Testis (tissue), 3 donors: ENCODE results near the gene LMBRD2. TPM values are rescaled to one million over a fixed set of nuclear protein-coding genes. Genes with fewer than 3 reads are reported as not detected.

Source experiments
- DNase-seq: peaks from one replicate; pipeline ENCODE4 v3.0.0-alpha.2; 2019
- H3K27ac ChIP-seq, 2 donors: fragments of 200-600 bp; sonication (generic); one replicate each; pipeline ENCODE4 v1.5.1; 2019
- H3K27me3 ChIP-seq: fragments of 200-600 bp; sonication (generic); one replicate; pipeline ENCODE4 v1.5.1; 2019
- H3K36me3 ChIP-seq: fragments of 200-600 bp; sonication (generic); one replicate; pipeline ENCODE4 v1.5.1; 2017; ENCODE audit warnings: low read depth; ENCODE audit errors: missing control alignments
- H3K4me1 ChIP-seq: fragments of 200-600 bp; sonication (generic); one replicate; pipeline ENCODE4 v1.5.1; 2019
- H3K4me3 ChIP-seq, 2 donors: fragments of 200-600 bp; sonication (generic); one replicate each; pipeline ENCODE4 v1.5.1; 2017 to 2019
- H3K9me3 ChIP-seq: fragments of 200-600 bp; sonication (generic); one replicate; pipeline ENCODE4 v1.5.1; 2017
- CTCF ChIP-seq, 3 experiments: fragments of 450-650 bp in 2 of 3; fragments of 200-600 bp in 1 of 3; sonication (generic) in 1 of 3; IDR thresholded peaks; one replicate each; pipeline ENCODE4 v1.5.1; 2016 to 2019; ENCODE audit warnings: antibody characterized with exemption in 3 of 3, mild to moderate bottlenecking in 2 of 3, moderate library complexity in 1 of 3
- POLR2A ChIP-seq: fragments of 450-650 bp; IDR thresholded peaks from one replicate; pipeline ENCODE4 v1.6.1; 2017; ENCODE audit warnings: antibody characterized with exemption, mild to moderate bottlenecking, moderate library complexity
- WGBS, 2 donors: methylation state at CpG; one replicate each; pipeline ENCODE4 v1.1.5; 2018; 5-methylcytosine and 5-hydroxymethylcytosine counted together
- intact Hi-C: fragments of 100-400 bp; cut with DNase I; formaldehyde crosslinking; loops from one replicate; pipeline ENCODE4 v1.15.1; 2023; ENCODE audit warnings: low total_unique reads
- polyA plus RNA-seq: library from polyadenylated mRNA; stranded (reverse); fragments of 350-450 nt; fragmentation: Illumina TruSeq; extraction: RNeasy Lipid Tissue Mini Kit (QIAGEN cat#74804); gene quantifications from one replicate; pipeline ENCODE4 v1.2.3, GENCODE V29; 2014; ENCODE audit warnings: low read depth, low replicate concordance; ENCODE audit not compliant: insufficient read depth
- total RNA-seq, 2 donors: library from RNA; depleted of rRNA; stranded (reverse); fragments of >200 nt; gene quantifications; one replicate each; pipeline ENCODE4 v1.2.3, GENCODE V29; 2016

The LMBRD2 gene
- total and polyA plus RNA-seq, 3 donors from 2014 or later, result 6.3 to 24.4 (median 8.2) TPM

- Histone ChIP-seq H3K36me3 (no peaks in the 10 kb centered on the region), H3K27me3 (no peaks in the 10 kb centered on the region), H3K4me3 (no peak overlapping the region), H3K9me3 (no peaks in the 10 kb centered on the region), H3K4me1 (no peaks in the 10 kb centered on the region), H3K27ac (no peak overlapping the region)
- WGBS, 2 donors, result 95 to 96% methylated on average over 3 of the region's 3 CpGs
- DNase-seq, result no peak
- intact Hi-C loops, result no loop called here
- no peak for TF ChIP-seq POLR2A
- no peak for TF ChIP-seq CTCF (IDR thresholded peaks at IDR 0.05)
Measured at GRCh38 chr5:36178524-36178890, 26.8 kb upstream of the LMBRD2 start.

DNA sequence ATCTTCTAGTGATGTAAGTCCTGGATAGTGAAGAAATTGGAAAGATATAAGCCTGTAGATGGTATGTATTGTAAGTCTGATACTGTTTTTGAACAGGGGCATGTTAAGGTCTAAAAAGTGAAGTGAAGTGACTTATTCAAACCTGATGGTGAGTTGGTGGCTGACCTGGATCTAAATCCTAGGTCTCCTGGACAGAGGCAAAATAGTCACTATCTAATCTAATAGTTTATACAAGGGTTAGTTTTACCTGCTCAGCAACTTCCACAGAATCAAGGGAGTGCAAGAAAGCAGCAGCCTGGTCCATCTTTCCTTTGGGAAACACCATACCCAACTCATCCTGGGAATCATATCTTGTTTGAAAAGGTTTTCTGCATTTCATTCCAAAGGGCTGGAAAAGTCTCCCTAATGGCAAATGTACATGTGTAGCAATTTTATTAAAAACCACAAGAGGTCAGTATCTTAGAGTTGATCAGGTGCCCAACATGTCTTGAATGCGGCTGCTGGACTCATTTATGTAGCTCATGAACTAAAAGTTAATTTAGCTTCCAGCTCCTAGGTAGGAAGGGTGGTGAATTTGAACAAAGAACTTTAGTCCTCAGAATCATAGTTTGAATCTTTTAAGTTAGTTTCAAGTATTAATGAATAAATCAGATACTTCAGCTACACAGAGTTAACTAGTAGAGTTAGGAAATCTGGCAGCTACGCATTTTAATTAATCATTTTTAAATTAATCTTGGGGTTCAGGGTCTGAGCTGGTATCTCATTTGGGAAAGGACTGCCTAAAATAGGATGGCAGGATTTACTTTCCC lies 26.2 kb upstream of the LMBRD2 start:
- 59 to 79% methylated on average over 2 of the region's 2 CpGs for WGBS, 2 donors
- Histone ChIP-seq H3K4me1 (no peaks in the 10 kb centered on the region), H3K9me3 (no peaks in the 10 kb centered on the region), H3K27me3 (no peaks in the 10 kb centered on the region), H3K27ac (no peak overlapping the region), H3K36me3 (no peaks in the 10 kb centered on the region), H3K4me3 (no peak overlapping the region)
- intact Hi-C loops, result no loop called here
- DNase-seq, result peak; percentile 37
- no peak for TF ChIP-seq POLR2A
- TF ChIP-seq CTCF (IDR thresholded peaks at IDR 0.05), result peak; percentile 32 to 57 (median 47)

DNA sequence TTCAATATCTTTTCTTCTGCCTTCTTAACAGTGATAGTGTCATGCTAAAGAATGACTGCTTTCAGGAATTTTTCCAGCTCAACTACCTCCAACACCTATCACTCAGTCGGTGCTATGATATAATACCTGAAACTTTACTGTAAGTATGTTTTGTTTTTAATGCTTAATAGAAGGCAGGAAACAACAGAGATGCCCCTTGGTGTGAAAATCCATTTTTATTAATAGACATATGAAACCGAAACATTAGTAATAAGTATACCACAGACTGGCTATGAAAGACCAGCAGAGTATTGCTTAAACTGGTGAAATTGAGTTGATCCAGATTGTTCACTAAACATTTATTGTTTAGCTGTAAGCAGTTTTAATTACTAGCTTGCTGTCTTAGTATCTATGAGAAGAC lies 25.5 kb upstream of the LMBRD2 start:
- TF ChIP-seq POLR2A (no peak), CTCF (IDR thresholded peaks at IDR 0.05) (no peak)
- 84% methylated on average over 2 of the region's 2 CpGs for WGBS, 2 donors
- Histone ChIP-seq H3K27ac (no peak overlapping the region), H3K36me3 (no peaks in the 10 kb centered on the region), H3K4me1 (no peaks in the 10 kb centered on the region), H3K9me3 (no peaks in the 10 kb centered on the region), H3K27me3 (no peaks in the 10 kb centered on the region), H3K4me3 (no peak overlapping the region)
- intact Hi-C loops, result no loop called here
- no peak for DNase-seq

DNA sequence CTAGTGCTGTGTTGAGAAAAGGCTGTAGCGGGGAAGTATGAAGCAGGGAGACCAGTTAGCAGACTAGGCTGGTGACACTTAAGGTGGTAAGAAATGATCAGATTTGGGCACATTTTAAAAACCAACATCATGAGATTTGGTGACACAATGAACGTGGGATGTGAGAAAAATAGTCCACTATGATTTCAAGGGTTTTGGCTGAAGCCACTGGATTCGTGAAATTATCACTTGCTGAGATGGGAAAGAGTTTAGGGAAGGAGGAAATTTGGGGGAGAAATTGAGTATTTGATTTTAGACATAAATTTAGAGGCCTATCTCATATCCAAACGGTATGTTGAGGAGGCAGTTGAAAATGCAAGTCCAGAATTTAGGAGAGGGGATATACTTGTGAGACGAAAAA lies 23.4 kb upstream of the LMBRD2 start:
- WGBS, 2 donors, result 85 to 87% methylated on average over 5 of the region's 5 CpGs
- H3K4me3 ChIP-seq, result no peak overlapping the region
- no peaks in the 10 kb centered on the region for H3K27me3 ChIP-seq
- TF ChIP-seq POLR2A (no peak), CTCF (IDR thresholded peaks at IDR 0.05) (no peak)
- intact Hi-C loops, result no loop called here
- no peaks in the 10 kb centered on the region for H3K9me3 ChIP-seq
- H3K4me1 ChIP-seq, result no peaks in the 10 kb centered on the region
- H3K36me3 ChIP-seq, result no peaks in the 10 kb centered on the region
- no peak for DNase-seq
- no peak overlapping the region for H3K27ac ChIP-seq

GRCh38 chr5:36174119-36174518 lies 22.4 kb upstream of the LMBRD2 start:
- Histone ChIP-seq H3K27ac (no peak overlapping the region), H3K9me3 (no peaks in the 10 kb centered on the region), H3K4me1 (no peaks in the 10 kb centered on the region), H3K27me3 (no peaks in the 10 kb centered on the region), H3K36me3 (no peaks in the 10 kb centered on the region), H3K4me3 (no peak overlapping the region)
- DNase-seq, result no peak
- no peak for TF ChIP-seq CTCF (IDR thresholded peaks at IDR 0.05)
- no peak for TF ChIP-seq POLR2A
- intact Hi-C loops, result no loop called here
- WGBS, 2 donors, result 69 to 83% methylated on average over 3 of the region's 3 CpGs
